ENCODE measurements around the gene SYNGR3. TPM values are rescaled to one million over a fixed set of nuclear protein-coding genes. Genes with fewer than 3 reads are reported as not detected.
A peak's percentile ranks its signal among the peaks of the same experiment; 100 is the strongest.

The SYNGR3 gene
- total RNA-seq, 2 experiments from 2014 or later = 1.3 to 1.9 TPM

- DNase-seq = peak; percentile 44
- ChIA-PET POLR2A (interaction anchor here (0.9 to 1.3 kb wide), 3 partner anchors 20 to 181 kb away, joined by 3 to 8 read pairs (median 4); partner anchors contain the start of genes GFER, NUBP2 and SPSB3), CTCF (interaction anchor here (0.8 to 1.4 kb wide), 4 partner anchors 12 to 20 kb away, joined by 3 to 7 read pairs (median 4); partner anchors contain the start of gene GFER)
- H3K36me3 Mint-ChIP-seq (ENCODE audit: low read depth) = peaks cover 40% of the 10 kb centered on the region
- H3K4me3 Mint-ChIP-seq = peak overlapping the region; percentile 81
- no peaks in the 10 kb centered on the region for H3K27me3 Mint-ChIP-seq
- H3K4me1 Mint-ChIP-seq = peaks cover 48% of the 10 kb centered on the region
- no peaks in the 10 kb centered on the region for H3K9me3 Mint-ChIP-seq
- peak overlapping the region; percentile 96 for H3K27ac Mint-ChIP-seq
Observed at GRCh38 chr16:1963806-1964505, 25.8 kb upstream of the SYNGR3 start.

- ChIA-PET CTCF (interaction anchor here (0.7 to 1.4 kb wide), 6 partner anchors 12 to 191 kb away, joined by 3 to 7 read pairs (median 4); partner anchors contain the start of genes GFER, NUBP2, SPSB3 and TRAF7), POLR2A (interaction anchor here (0.6 to 1.3 kb wide), 6 partner anchors 8 to 521 kb away, joined by 3 to 8 read pairs (median 3); partner anchors contain the start of genes GFER, NUBP2 and SPSB3)
- Mint-ChIP-seq H3K4me3 (peak within 1 kb of the TSS; percentile 81), H3K4me1 (peaks cover 45% of the 10 kb centered on the region), H3K36me3 (ENCODE audit: low read depth) (peaks cover 40% of the 10 kb centered on the region), H3K9me3 (no peaks in the 10 kb centered on the region), H3K27ac (peak within 1 kb of the TSS; percentile 96), H3K27me3 (no peaks in the 10 kb centered on the region)
- peak; percentile 99 for DNase-seq
Observed at GRCh38 chr16:1964506-1965395, 25.0 kb upstream of the SYNGR3 start, which contains the start of gene RPS2. Gene RPS2, minus strand, starts transcription at chr16:1964826. Its CDS starts 201 bp downstream, at chr16:1964625.

DNA sequence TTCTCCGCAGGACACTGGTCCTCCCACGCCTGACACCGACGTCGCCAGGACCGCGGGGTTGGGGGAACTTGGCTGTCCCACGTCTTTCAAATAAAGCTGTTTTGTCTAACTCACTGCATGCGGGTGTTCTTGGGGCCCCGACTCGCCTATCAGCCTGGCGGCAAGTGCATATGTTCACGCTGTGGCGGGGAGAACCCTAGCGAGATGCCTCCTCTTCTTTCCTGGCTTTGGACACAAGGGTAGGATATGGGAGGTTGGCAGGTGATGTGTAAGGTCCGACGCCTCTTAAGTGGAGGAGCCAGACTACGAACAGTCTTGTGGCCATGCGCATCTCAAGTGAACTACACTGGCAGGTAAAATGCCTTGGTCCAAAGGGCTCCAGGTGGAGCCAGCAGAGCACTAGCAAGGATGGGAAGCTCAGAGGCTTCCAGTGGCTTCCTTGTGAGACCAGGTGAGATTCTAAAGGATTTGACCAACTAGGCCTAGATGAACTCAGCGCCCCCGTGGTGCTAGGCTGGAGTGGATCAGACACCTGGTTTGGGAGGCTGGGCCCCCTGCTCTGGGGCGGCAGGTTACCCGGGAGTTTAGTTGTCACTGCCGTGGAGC lies 24.3 kb upstream of the SYNGR3 start:
- ChIA-PET POLR2A (interaction anchor here (0.6 to 1.3 kb wide), 6 partner anchors 9 to 520 kb away, joined by 3 to 8 read pairs (median 3); partner anchors contain the start of genes GFER, NUBP2 and SPSB3), CTCF (interaction anchor here (0.7 to 1.4 kb wide), 5 partner anchors 13 to 190 kb away, joined by 3 to 7 read pairs (median 4); partner anchors contain the start of genes GFER, NUBP2, SPSB3 and TRAF7)
- DNase-seq = no peak
- Mint-ChIP-seq H3K27me3 (no peaks in the 10 kb centered on the region), H3K9me3 (no peaks in the 10 kb centered on the region), H3K4me1 (peaks cover 42% of the 10 kb centered on the region), H3K4me3 (peak overlapping the region; percentile 81), H3K36me3 (ENCODE audit: low read depth) (peaks cover 40% of the 10 kb centered on the region), H3K27ac (peak overlapping the region; percentile 96)

- Mint-ChIP-seq H3K36me3 (ENCODE audit: low read depth) (peaks cover 34% of the 10 kb centered on the region), H3K4me3 (peak within 1 kb of the TSS; percentile 81), H3K27ac (peak within 1 kb of the TSS; percentile 96), H3K27me3 (no peaks in the 10 kb centered on the region), H3K4me1 (peaks cover 40% of the 10 kb centered on the region), H3K9me3 (no peaks in the 10 kb centered on the region)
- DNase-seq = no peak
- POLR2A ChIA-PET = no interaction called here
- CTCF ChIA-PET = interaction anchor here (1.1 kb wide), 1 partner anchor 38 kb away, joined by 4 read pairs; no protein-coding TSS in a partner anchor
Observed at GRCh38 chr16:1966460-1966859, 23.3 kb upstream of the SYNGR3 start, which contains the start of gene RNF151. Gene RNF151, plus strand, starts transcription at chr16:1966856. Its CDS starts 26 bp downstream, at chr16:1966882.

DNA sequence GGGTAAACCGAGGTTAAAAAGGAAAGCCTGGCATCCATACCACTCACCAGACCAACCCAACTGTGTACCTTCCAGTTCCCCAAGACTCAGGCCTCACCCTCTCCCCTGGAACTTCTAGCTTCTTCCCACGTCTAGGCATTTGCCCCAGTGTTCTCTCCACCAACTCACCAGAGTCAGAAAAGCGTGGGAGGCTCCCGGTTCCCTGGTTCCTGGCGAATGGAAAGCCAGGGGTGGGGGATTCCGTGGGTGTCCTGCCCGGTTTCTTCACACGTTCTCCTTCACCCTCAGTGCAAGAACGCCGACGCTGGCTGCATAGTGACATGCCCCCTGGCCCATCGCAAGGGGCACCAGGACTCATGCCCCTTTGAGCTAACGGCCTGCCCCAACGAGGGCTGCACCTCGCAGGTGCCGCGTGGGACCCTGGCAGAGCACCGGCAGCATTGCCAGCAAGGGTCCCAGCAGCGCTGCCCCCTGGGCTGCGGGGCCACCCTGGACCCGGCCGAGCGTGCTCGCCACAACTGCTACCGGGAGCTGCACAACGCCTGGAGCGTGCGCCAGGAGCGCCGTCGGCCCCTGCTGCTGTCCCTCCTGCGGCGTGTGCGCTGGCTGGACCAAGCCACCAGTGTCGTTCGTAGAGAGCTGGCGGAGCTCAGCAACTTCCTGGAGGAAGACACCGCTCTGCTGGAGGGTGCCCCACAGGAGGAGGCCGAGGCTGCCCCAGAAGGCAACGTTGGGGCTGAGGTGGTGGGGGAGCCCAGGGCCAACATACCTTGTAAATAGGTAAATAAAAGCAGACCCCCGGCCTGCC lies 21.4 kb upstream of the SYNGR3 start:
- ChIA-PET CTCF (interaction anchor here (0.7 to 0.9 kb wide), 2 partner anchors 39 to 291 kb away, joined by 3 read pairs; no protein-coding TSS in a partner anchor), POLR2A (no interaction called here)
- peaks cover 34% of the 10 kb centered on the region for H3K4me1 Mint-ChIP-seq
- no peak overlapping the region for H3K27ac Mint-ChIP-seq
- H3K4me3 Mint-ChIP-seq = no peak overlapping the region
- H3K9me3 Mint-ChIP-seq = no peaks in the 10 kb centered on the region
- H3K36me3 Mint-ChIP-seq (ENCODE audit: low read depth) = peaks cover 18% of the 10 kb centered on the region
- DNase-seq = no peak
- H3K27me3 Mint-ChIP-seq = no peaks in the 10 kb centered on the region

DNA sequence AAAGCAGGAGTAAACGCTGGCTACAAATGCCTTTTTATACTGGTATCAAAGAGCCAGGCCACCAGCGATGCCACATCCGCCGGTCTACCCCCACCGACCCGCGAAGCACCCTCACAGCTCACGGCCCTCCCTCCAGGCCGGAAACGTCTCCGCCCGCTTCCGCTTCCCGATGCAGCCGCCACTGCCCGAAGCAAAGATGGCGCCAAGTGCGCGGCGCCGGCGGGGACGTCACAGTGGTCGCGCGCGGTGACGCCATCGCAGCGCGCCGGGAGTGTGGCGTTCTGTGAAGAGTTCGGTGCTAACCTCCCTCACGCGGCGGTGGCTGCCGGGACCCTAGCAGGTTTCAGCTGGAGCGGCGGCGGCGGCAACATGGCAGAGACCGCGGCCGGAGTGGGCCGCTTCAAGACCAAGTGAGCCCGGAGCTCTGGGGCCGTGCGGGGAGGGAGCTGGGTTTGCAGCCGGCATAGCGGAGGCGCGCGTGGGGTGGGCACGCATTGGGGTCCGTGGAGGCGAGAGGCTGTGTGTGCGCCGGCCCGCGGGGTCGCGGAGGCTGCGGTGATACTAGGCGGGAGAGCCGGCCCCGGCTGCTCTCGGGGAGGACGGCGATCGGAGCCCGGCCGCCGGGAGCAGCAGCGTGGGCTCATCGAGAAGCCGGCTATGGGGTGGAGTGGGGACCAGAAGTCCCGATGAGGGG lies 17.8 kb upstream of the SYNGR3 start, which contains the start of gene TBL3:
TSS of gene TBL3 (plus strand) at position 258 of the 694 bp plus-strand sequence. CDS start at position 370, 112 bp downstream.
- ChIA-PET POLR2A (interaction anchor here (1.1 kb wide), 1 partner anchor 184 kb away, joined by 6 read pairs; the partner anchor contains the start of gene TRAF7), CTCF (interaction anchor here (0.8 to 1.6 kb wide), 3 partner anchors 9 to 32 kb away, joined by 3 to 5 read pairs (median 5); partner anchors contain the start of gene NOXO1)
- Mint-ChIP-seq H3K4me1 (peaks cover 21% of the 10 kb centered on the region), H3K27me3 (no peaks in the 10 kb centered on the region), H3K9me3 (no peaks in the 10 kb centered on the region), H3K36me3 (ENCODE audit: low read depth) (peaks cover 7% of the 10 kb centered on the region), H3K4me3 (peak within 1 kb of the TSS; percentile 91), H3K27ac (peak within 1 kb of the TSS; percentile 99)
- peak; percentile 96 for DNase-seq

- H3K27me3 Mint-ChIP-seq = no peaks in the 10 kb centered on the region
- H3K4me3 Mint-ChIP-seq = peak overlapping the region; percentile 91
- H3K27ac Mint-ChIP-seq = peak overlapping the region; percentile 99
- H3K4me1 Mint-ChIP-seq = peaks cover 21% of the 10 kb centered on the region
- no peak for DNase-seq
- no peaks in the 10 kb centered on the region for H3K9me3 Mint-ChIP-seq
- POLR2A ChIA-PET = no interaction called here
- CTCF ChIA-PET = no interaction called here
- H3K36me3 Mint-ChIP-seq (ENCODE audit: low read depth) = peaks cover 7% of the 10 kb centered on the region
Observed at GRCh38 chr16:1972490-1972877, 17.3 kb upstream of the SYNGR3 start.

- Mint-ChIP-seq H3K4me3 (peak overlapping the region; percentile 48), H3K9me3 (no peaks in the 10 kb centered on the region), H3K27me3 (no peaks in the 10 kb centered on the region), H3K27ac (peak overlapping the region; percentile 62), H3K4me1 (peaks cover 21% of the 10 kb centered on the region), H3K36me3 (ENCODE audit: low read depth) (peaks cover 7% of the 10 kb centered on the region)
- POLR2A ChIA-PET = no interaction called here
- no peak for DNase-seq
- CTCF ChIA-PET = no interaction called here
Observed at GRCh38 chr16:1973461-1974156, 16.2 kb upstream of the SYNGR3 start.

GRCh38 chr16:1974157-1975070 lies 15.4 kb upstream of the SYNGR3 start:
- Mint-ChIP-seq H3K4me3 (no peak overlapping the region), H3K27ac (no peak overlapping the region), H3K4me1 (peaks cover 21% of the 10 kb centered on the region), H3K27me3 (no peaks in the 10 kb centered on the region), H3K9me3 (no peaks in the 10 kb centered on the region), H3K36me3 (ENCODE audit: low read depth) (peaks cover 8% of the 10 kb centered on the region)
- no peak for DNase-seq
- ChIA-PET CTCF (no interaction called here), POLR2A (no interaction called here)

Data from activated CD4-positive, alpha-beta T cell treated with anti-CD3 and anti-CD28 coated beads, Interleukin-2, amount 10 ng/mL, durations not matched to agents 7 days and 5 days (primary cell).